Measurements from ENCODE around the gene AKR1B1.

DNA sequence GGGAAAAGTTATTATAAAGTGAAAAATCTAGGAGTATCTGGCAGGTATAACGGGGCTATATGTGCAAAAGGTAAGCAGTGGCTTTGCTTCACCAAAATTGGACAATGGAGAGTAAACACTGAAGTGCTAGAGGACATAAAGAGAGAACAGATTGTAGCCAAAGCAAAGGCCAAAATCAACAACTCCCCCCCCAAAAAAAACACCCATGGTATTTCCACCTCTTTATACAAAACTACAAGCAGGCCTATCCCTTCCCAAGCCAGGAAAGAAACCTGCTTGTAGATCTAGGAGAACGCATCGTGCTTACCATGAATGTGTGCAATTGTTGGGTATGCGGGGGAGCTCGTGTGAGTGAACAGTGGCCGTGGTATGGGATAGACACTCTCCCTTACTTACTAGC lies 9.2 kb upstream of the AKR1B1 start:
- TF ChIP-seq CTCF (IDR thresholded peaks at IDR 0.05; ENCODE audit: low read length): no peak
- no peak for TF ChIP-seq EZH2 (IDR thresholded peaks at IDR 0.05; ENCODE audit: borderline replicate concordance, low read length)
